ENCODE results near the gene FLCN.

GRCh38 chr17:17177176-17177575, 59.8 kb downstream of the FLCN start:
- no peak for TF ChIP-seq CTCF (IDR thresholded peaks at IDR 0.05)
- TF ChIP-seq POLR2AphosphoS5 (IDR thresholded peaks at IDR 0.05): no peak

All from prostate gland (tissue), 2 donors.